HEK293 (cell line): ENCODE data around the gene ANO8.

ENCODE experiments used
- ZBTB1 ChIP-seq: fragments of 450-650 bp; formaldehyde crosslinking; IDR thresholded peaks from 2 replicates; pipeline ENCODE4 v1.5.1; 2016; ENCODE audit warnings: missing biosample characterization, missing genetic modification characterization
- ZNF184 ChIP-seq: fragments of 450-650 bp; IDR thresholded peaks from 2 replicates; pipeline ENCODE4 v1.5.1; 2018; ENCODE audit warnings: missing biosample characterization, mild to moderate bottlenecking, missing genetic modification characterization
- ZNF433 ChIP-seq: fragments of 450-650 bp; formaldehyde crosslinking; IDR thresholded peaks from 2 replicates; pipeline ENCODE4 v1.5.1; 2016; ENCODE audit warnings: missing biosample characterization, missing genetic modification characterization, low read depth

DNA sequence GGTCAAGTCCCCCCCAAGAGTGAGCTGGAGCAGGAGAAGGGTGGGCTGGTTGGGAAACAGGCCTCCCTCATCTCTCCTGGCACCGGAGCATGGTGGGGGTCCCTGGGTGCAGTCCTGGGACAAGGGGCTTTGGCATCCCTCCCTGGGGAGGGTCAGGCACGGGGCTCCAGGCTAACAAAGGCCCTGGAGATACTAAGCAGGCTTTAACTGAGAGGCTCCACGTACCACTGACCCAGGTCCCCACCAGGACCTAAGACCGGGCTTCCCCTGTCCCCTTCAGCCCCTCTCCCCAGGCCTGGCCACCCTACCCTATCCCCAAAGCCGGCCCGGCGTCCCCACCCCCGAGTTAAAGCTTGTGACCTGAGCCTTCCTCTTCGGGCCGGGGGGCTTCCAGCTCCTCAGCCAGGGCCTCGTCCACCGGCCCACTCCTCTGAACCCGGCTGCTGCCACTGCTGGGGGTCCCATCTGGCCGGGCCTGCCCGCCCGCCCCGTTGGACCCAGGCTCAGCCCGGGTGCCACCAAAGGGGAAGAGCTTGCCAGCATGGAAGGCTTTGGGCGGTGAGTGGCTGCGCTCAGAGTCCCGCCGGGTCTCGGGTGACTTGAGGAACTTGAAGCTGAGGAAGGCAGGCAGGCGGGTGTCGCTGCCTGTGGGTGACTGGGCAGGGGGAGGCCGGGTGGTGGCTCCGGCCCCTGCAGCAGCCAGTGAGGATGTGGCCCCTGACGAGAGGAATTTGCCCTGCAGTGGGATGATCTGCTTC lies 10.1 kb downstream of the ANO8 start:
- no peak for TF ChIP-seq ZNF184 (tag by site-specific recombination)
- no peak for TF ChIP-seq ZBTB1 (tag by site-specific recombination)
- no peak for TF ChIP-seq ZNF433
